HG03342 (cell line): ENCODE data around the gene PCNX4.

Experiments
- ATAC-seq: cut with Tn5 transposase; IDR thresholded peaks from one replicate; pipeline ENCODE4 v1.9.1; 2021; ENCODE audit warnings: mild to moderate bottlenecking, moderate library complexity; ENCODE audit not compliant: unreplicated experiment

PCNX4 gene

GRCh38 chr14:60171690-60172089 lies 80.0 kb downstream of the PCNX4 start:
- no peak for ATAC-seq

GRCh38 chr14:60174352-60175254 lies 82.9 kb downstream of the PCNX4 start:
- no peak for ATAC-seq

GRCh38 chr14:60175255-60175902 lies 83.7 kb downstream of the PCNX4 start:
- ATAC-seq = no peak

- no peak for ATAC-seq
These were observed 86.4 kb downstream of the PCNX4 start for GRCh38 chr14:60178164-60178563.

- no peak for ATAC-seq
These were observed 87.1 kb downstream of the PCNX4 start for GRCh38 chr14:60178820-60179219.

- no peak for ATAC-seq
These were observed 87.7 kb downstream of the PCNX4 start for GRCh38 chr14:60179431-60179869.

- ATAC-seq = no peak
These were observed 91.4 kb downstream of the PCNX4 start for GRCh38 chr14:60183138-60183537.

- ATAC-seq = no peak
These were observed 92.0 kb downstream of the PCNX4 start for GRCh38 chr14:60183741-60184140.

- ATAC-seq = peak; percentile 49
These were observed 92.6 kb downstream of the PCNX4 start for GRCh38 chr14:60184146-60184904.

GRCh38 chr14:60184905-60185555 lies 93.3 kb downstream of the PCNX4 start:
- no peak for ATAC-seq

GRCh38 chr14:60188115-60188514 lies 96.4 kb downstream of the PCNX4 start:
- no peak for ATAC-seq

GRCh38 chr14:60188696-60189095 lies 97.0 kb downstream of the PCNX4 start:
- ATAC-seq = no peak

GRCh38 chr14:60189923-60190840 lies 98.5 kb downstream of the PCNX4 start:
- no peak for ATAC-seq

- ATAC-seq = peak; percentile 56
These were observed 103.6 kb downstream of the PCNX4 start for GRCh38 chr14:60195179-60195810.

- no peak for ATAC-seq
These were observed 104.6 kb downstream of the PCNX4 start for GRCh38 chr14:60196291-60196690.

GRCh38 chr14:60197629-60198303 lies 106.0 kb downstream of the PCNX4 start:
- no peak for ATAC-seq

- ATAC-seq = no peak
These were observed 107.6 kb downstream of the PCNX4 start for GRCh38 chr14:60199321-60199720.

GRCh38 chr14:60204104-60204842 lies 112.5 kb downstream of the PCNX4 start:
- peak; percentile 80 for ATAC-seq
